Activated CD4-positive, CD25-positive, alpha-beta regulatory T cell treated with anti-CD3 and anti-CD28 coated beads, Interleukin-2, amount 50 U/mL, for 24 hours (primary cell): ENCODE data around the gene SLC35G3.
"Not testable (repeated sequence)": the region's sequence is repeated elsewhere in the genome, so short reads cannot be mapped to it uniquely, and the experiment has no call there.

Experiments
- ATAC-seq, 2 donors: fragments of 150-1000 bp; cut with Tn5 transposase; one replicate each; pipeline ENCODE4 v1.10.0; 2021; ENCODE audit warnings: mild to moderate bottlenecking in 1 of 2, moderate library complexity in 1 of 2

The SLC35G3 gene

DNA sequence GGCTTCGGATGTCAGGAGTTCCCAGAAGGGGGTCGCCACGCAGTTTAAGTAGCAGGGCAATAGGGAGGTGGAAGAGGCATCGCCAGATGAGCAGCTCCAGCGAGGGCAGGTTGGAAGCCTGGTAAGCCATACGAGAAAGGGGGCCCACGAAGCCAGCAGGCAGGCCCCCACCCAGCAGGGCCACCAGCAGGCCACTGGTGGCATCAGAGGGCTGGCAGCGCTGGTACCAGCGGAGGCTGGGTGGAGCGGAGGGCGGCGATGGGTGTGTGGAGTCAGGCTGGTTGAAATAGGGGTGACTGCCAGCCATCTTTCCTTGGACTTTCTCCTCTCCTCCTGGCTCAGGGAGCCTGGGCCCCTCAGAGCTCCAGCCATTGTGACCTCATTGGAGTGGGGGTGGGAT, at the start of gene SLC35G3:
SLC35G3 (minus strand) TSS at position 393 of the 400 bp plus-strand sequence; CDS start at position 307, 86 bp downstream.
- ATAC-seq, result not testable (repeated sequence)

DNA sequence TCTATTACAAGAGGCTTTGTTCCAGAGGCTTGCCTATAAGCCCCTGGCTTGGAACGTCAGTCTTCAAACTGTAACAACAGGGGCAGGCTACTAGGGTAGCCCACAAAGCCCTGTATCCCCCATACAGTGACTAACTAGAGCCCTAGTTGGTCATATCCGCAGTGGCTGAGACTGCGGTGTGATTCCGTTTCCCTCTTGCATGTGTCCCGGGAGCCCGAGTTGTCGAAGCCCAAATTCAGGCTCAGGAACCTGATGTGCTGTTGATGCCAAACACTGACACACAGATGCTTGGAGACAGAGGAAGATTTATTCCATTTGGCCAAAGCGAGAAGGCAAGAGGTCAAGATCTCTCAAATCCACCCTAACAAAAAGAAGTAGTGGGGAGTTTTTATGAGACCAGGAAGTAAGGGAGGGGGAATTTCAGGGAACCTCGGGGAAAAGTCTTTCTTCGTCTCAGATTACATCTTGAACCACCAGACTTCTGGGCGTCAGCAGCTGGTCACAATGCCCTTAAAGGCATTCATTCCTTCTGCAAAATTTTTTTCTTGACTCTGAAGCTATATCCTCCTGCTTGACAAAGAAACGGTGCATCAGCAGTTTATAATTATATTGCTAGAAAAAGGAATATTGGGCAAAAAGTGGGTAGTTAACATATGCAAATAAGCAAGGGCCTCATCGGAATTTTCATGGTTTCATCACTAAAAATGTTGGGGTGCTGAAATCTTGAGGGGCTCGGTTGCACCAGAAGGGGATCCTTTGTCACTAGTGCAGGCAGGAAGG, 49.6 kb upstream of the SLC35G3 start:
- ATAC-seq, result peak; percentile 22 to 33

DNA sequence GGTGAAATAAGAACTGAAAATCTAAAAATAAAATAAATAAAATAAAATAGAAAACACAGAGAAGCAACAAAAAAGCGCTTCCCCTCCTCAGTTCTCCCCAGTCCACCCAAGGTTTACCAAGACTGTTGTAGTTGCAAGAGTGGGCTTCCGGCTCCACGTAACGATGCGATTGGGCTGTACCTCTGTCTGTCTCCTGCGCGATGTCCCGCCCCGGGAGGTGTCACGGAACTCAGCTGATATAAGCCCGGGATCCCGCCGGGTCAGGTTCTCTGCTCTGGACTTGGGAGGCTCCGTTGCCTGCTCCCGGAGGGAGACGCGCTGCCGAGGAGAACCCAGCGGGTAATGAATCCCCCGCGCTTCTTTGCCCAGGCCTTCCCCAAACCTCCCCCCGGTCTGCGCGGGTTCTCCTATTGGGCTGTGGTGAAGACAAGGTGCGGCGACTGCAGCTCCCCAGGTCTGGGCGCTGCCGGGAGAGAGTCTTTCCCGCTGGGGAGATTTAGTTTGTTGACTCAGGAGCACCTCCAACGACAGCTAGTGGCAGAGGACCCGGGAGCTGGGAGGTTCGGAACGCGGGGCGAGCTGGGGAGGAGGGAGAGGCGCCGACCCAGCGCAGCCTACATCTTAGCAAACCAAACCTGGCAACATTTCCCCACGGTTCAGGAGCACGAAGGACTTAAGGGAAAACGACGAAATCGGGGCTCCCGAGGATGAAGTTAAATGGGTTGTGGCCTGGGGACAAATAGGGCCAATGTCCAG, 48.8 kb upstream of the SLC35G3 start, which contains the start of gene SLFN5:
SLFN5 (plus strand) TSS at position 268 of the 756 bp plus-strand sequence. CDS start 15,619 bp downstream, outside the sequence.
- peak; percentile 61 to 72 for ATAC-seq

DNA sequence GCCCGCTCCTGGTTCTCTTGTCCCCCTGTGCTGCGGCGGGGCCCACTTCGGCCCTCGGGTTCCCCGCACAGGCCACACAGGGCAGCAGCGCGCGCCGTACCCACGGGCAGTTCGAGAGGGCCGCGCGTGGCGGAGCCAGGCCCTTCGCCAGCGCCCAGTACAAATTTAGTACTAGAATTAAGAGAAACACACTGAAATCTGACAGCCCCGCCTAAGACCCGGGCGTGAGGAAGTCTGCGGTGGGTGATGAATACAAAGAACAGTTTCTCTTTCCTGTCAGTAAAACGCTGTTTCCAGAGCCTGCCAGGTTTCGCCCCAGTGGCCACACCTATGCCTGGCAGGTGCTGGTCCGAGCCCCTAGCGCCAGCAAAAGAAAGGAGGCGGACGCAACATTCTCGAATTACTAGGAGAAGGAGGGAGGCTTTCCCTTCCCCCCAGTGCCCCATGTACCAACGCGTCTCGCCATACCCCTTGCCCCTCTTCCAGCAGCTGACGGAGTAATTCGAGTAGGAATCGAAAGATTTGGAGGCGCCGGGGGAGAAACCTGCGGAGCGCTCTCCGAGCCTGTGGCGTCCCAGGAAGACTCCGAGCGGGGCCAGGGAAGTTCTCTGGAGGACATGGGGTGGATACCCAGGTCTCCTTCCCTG, 48.1 kb upstream of the SLC35G3 start:
- peak; percentile 58 to 61 for ATAC-seq

DNA sequence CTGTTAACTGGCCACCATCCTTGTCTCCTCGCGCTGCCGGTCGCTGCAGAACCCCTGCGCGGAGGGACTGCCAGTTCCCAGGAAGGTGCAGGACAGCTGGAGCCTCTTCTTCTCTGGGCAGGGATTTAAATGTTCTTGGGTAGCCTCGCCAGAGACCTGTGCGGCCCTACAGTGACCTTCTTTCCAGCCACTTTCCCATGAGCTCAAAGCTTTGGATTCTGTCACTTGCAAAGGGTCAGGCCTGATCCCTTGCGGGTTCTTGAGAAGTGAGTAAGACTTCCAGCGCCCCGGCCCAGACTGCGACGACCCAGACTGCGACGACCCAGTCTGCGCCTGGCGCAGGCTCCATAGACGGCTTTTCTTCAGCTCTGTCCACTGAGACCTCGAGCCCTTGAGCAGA, 47.3 kb upstream of the SLC35G3 start:
- ATAC-seq, result no peak

DNA sequence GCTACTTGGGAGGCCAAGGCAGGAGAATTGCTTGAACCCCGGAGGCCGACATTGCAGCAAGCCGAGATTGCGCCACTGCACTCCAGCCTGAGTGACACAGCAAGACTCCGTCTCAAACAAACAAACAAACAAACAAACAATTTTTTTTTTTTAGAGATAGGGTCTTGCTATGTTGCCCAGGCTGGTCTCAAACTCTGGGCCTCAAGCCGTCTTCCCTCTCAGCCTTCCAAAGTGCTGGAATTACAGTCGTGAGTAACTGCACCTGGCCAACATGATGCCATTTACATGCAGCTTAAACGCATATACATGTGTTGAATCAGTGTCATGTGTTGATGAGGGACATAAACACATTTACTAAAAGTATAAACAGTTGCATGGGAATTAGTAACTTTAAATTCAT, 46.7 kb upstream of the SLC35G3 start:
- no peak for ATAC-seq

DNA sequence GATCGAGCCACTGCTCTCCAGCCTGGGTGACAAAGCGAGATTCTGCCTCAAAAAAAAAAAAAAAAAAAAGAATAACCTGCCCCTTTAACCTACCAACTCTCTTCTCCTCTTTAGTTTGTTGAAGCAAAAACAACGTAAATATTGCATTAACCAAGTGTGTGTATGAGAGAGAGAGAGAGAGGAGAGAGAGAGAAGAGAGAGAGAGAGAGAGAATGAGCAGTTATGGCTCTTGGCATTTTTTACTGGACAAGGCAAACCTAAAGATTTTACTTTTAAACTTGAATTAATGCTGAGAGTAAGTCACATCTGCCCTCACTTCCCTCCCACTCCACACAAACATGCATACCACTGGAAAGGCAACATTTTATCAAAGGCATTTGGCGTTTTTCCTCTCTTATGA, 45.6 kb upstream of the SLC35G3 start:
- ATAC-seq, result no peak

DNA sequence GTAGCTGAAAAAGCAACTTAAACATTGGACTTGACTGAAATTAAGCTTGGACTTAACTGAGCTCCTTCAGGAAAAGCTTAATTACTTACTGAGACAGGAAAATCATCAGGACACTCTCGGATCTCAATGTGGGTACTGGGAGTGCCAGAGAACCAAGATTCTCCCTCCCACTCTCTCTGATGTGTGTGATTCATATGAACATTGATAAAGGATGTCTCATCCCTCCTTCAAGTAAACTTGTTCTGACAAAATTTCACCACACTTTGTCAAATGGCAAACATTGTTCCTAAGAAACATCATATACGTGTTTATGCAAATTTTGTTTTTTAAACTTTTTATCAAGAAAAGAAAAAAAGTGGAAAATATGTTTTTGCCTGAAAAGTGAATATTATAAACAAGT, 44.6 kb upstream of the SLC35G3 start:
- peak in 1 of 2 donors; percentile 11 for ATAC-seq

DNA sequence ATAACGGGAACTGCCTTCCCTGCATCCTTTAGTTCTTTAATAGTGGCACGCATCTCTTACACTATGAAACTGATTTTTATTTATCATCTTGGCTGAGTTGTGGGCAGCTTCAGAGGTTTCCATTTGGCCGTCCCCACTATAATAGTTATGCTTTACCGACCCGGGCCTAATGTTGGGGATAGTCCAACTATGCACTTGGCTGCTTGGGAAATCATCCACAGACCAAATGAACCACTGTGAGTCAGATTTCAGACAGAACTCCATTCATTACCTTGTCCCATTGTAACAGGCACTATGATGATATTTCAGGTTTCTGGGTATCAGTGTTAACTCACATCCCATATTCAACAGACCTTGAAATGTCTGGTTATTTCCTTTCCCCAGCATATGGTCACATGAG, 42.6 kb upstream of the SLC35G3 start:
- ATAC-seq, result no peak

DNA sequence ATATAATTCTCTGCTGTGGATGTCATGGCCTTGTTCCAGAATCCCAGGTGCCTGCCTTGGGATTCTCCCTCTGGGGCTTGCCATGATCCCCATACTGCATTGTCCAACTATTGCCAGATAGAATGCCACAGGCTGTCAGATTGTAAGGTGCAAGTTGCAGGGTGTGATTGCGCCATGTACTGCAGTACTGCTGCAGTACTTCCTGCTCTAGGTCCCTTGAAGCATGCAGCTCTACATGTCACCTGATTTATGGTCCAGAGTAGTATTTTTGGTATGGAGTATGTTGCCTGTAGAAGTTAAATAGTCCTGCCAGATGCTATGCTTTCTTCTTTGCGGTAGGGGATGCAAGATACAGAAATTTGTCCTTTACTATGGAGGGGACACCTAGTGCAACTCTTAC, 41.7 kb upstream of the SLC35G3 start:
- ATAC-seq, result no peak

DNA sequence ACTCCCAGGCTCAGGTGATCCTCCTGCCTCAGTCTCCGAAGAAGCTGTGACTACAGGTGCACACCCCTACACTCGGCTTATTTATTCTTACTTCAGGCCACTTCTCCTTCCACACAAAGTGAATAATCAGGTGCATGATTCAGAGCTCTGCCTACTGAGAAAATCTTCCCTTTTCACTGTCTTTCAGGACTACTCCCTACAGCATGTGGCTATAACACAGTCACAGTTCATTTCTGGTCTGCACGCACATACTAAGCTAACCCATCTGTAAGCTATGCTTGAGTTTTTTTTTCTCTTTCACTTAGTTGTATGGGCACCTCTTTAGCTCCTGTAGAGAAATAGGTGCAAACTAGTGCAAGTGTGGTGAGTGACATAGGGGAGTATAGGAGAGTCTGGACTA, 41.1 kb upstream of the SLC35G3 start:
- peak; percentile 46 to 72 for ATAC-seq

DNA sequence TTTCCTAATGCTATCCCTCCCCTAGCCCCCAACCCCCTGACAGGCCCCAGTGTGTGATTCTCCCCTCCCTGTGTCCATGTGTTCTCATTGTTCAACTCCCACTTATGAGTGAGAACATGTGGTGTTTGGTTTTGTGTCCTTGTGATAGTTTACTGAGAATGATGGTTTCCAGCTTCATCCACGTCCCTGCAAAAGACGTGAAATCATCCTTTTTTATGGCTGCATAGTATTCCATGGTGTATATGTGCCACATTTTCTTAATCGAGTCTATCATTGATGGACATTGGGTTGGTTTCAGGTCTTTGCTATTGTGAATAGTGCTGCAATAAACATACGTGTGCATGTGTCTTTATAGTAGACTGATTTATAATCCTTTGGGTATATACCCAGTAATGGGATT, 40.1 kb upstream of the SLC35G3 start:
- not testable (repeated sequence) for ATAC-seq

DNA sequence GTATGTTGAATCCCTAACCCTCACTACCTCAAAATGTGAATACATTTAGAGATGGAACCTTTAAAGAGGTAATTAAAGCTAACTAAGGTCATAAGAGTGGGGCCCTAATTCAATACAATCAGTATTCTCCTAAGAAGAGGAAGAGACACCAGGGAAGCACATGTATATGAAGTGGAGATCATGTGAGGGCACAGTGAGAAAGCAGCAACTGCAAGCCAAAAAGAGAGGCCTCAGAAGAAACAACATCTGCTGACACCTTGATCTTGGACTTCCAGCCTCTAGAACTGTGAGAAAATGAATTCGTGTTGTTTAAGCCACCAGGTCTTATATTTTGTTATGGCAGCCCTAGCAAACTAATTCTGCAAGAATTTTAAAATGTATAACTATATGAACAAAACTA, 35.4 kb upstream of the SLC35G3 start:
- no peak for ATAC-seq

DNA sequence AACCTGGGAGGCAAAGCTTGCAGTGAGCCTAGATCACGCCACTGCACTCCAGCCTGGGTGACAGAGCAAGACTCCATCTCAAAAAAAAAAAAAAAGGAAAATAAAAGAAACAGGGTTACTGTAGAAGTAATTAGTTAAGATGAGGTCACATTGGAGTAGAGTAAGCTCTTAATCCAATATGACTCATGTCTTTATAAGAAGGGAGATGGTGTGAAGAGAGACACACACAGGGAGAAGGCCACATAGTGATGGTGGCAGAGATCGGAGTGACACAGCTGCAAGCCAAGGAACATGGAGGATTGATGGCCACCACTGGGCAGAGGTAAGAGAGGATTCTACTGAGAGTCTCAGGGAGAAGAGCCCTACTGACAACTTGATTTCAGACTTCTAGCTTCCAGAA, 33.4 kb upstream of the SLC35G3 start:
- ATAC-seq, result peak in 1 of 2 donors; percentile 20

DNA sequence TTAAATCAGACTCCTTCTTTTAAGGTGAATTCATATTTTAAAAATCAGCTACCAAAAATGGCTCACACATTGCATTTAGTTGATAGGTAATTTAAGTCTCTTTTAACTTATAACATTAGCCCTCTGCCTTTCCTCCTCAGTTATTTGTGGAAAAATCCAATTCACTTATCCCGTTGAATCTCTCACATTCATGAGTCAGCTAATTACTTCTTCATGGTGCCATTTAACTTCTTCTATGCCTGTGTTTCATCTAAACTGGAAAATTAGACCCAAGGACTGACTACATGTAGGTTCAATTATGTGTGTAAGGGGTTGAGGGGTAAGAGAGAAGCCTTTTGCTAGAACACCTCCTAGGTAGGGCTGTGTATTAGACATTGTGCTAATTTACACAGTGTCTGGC, 30.2 kb upstream of the SLC35G3 start:
- no peak for ATAC-seq

DNA sequence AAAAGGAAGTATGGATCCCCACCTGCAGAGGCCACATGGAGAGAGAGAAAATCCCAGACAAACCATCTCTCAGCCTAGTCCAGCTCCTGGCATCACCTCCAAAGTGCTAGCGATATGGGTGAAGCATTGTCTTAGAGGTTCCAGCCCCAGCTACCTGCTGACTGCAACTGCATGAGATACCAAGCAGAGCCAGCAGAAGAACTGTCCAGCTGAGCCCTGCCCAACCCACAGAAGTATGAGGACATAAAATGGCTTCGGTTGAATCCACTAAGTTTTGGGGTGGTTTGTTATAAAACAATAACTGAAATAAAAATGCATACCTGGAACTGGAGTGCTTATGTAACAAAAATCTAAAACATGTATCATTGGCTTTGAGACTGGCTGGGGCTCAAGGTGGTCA, 28.3 kb upstream of the SLC35G3 start:
- no peak for ATAC-seq

DNA sequence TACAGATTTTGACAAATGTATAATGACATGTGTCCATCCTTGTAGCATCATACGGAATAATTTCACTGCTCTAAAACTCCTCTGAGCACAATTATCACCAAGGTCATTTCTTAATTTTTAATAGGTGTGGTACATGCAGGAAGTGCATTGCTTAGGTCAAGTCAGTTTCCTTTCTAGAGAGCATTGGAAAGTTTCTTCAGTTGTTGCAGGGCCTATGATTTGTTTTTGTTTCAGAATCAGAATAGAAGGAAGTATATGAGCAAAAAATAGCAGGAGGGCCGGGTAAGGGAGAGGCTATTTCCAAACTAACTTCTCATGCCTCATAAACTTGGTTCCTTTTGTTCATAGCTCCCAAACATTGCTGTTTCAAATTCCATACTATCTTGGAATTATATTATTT, 24.7 kb upstream of the SLC35G3 start:
- ATAC-seq, result no peak

DNA sequence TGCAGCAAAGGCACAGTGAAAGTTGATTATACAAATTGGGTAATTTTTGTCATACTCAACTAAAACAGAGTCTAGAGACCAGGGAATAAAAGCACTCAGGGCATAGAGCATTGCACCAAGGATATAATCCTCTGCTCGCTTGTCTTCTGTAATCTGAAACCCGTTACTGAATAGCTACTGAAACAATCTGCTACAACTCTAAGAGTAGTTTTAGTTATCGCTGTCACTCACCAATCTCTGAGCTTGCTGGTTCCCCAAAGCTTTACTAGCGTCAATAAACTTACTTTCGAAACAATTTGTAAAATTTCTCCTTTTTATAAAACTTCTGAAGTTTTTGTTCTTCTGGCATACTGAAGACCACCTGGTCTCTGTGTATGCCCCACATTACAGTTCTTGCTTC, 22.9 kb upstream of the SLC35G3 start:
- ATAC-seq, result no peak

DNA sequence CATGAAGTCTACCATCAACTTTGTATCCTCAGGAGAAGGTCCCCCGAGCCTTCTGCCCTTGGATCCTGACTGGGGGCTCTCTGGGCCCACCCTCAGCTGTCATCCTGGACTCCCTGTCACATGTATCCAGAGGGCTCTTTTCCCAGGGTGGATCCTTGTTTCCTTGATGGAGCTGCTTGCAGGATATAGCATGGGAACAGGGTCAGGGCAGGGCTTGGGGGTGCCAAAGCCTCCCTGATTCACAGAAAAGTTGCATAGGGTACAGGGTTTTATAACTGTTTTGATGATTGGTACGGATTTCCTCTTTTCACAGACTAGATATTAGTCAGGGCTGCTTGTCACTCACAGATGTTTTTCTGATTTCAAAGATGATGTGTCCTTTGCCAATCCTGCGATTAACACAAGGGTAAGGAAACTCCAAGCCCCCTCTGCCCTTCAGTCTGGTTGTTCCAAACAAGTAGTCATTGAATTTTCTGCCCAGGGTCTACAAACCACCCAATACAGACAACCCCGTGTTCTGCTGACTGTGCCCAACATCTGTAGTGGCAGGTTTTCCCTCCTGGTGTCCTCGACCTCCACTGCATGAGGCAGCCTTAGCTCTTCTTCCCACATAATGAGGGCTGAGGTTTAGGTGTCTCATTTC, 20.6 kb upstream of the SLC35G3 start:
- ATAC-seq, result peak; percentile 66 to 68

DNA sequence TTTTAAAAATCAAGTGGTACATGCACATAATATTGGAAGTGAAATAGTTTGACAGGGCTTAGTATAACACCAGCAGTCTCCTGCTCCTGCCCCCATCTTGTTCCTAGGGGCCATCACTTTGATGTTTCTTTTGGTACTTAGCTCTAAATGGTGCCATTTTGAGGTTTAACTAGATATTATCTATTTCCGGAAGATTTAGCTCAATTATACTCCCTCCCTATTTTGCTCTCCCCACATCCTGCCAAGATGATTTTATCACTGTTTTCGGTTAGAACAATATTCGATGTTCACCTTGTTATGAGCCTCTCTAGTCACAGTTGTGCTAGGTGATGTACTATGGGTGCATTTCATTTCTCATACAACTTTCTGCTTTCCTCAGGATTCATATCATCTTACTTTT, 20.0 kb upstream of the SLC35G3 start:
- ATAC-seq, result peak; percentile 72 to 74

DNA sequence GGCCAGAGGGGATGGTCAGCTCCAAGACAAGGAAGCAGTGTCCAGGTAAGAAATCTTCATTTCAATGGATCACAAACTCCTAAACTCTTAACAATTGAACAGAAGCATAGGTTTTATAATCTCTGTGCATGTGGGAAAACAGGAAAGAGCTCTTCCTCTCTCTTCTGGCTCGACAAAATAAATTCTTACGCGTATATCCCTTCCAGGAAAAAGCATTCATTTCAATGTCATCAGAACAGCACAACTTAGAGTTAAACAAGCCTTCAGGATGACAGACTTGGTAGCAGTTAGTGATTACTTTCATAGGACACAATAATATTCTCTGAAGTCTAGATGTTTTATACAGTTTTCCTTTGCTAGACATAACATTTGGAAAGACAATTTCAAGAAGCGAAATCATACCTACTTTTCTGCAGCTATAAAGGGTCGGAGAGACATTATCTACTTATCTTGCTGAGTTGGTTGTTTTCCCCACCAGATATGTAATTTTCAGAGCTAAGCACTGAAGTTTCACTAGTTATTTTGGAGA, 19.3 kb upstream of the SLC35G3 start:
- ATAC-seq, result no peak

DNA sequence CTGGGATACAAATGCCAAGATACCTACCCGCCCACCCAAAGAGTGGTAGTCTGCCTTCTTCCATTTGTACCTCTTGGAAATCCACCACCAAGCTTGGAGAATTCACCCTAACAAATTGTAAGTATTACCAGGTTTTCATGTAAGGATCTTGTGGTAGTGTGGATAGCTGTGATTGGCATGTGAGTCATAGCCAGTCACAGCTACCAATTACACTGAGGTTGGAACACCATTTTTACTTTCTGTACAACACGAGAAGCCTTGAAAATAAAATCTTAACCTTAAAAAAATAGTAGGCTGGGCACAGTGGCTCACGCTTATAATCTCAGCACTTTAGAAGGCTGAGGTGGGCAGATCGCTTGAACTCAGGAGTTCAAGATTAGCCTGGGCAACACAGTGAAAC, 18.5 kb upstream of the SLC35G3 start:
- ATAC-seq, result peak; percentile 42 to 43

DNA sequence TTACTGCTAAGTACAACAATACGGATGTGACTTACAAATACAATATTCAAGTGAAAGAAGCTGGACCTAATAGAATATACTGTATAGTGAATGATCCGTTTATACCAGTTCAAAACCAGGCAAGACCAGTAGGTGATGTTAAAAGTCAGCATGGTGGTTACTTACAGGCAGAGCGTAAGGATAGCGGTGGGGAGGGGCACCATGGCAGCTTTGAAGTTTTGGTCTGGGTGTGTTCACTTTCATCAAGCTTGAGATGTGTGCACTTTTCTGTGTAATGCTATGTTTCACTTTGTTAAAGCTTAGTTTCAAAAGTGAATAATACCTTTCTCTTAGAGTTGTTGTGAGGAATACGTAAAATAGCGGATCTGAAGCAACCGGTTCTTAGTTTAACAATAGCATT, 16.5 kb upstream of the SLC35G3 start:
- ATAC-seq, result peak; percentile 27 to 30
